Measurements from ENCODE around the gene PAQR9. TPM values are rescaled to one million over a fixed set of nuclear protein-coding genes. Genes with fewer than 3 reads are reported as not detected.

The PAQR9 gene
- total RNA-seq, 1 experiment from 2014 or later, result 0.17 TPM

DNA sequence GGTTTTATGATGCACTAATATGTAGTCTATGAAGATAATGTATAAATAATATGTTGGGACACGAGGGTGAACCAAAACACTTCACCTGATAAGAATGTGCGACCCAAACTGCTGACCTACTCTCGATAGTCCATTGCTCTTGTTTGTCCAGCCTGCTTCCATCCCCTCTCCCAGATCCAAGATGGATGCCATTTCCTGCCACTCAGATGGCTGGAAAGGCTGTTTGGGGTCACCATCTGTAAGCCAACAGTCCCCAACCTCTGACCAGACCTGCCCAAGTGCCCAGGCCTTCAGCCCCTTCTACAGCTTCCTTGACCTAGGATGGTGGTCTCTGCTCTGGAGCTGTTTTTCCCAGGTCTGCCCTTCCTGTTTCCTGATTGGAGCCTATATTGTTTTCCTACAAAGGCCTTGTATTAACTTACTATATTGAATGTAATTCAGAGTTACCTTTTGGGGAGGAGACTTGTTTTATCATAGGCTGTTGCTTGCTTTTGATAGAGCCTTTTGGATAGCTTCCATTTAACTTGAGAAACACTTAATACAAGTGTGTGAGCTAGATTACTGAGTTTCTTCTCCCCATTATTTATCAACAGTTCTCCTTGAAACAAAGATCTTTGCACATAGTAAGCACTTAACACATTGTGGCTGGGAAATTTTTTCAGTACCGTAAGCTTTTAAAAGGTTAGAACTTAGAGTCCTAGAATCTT lies 5.0 kb upstream of the PAQR9 start:
- H2AFZ ChIP-seq (ENCODE audit: low read depth, low read length, poor library complexity, severe bottlenecking), result peak overlapping the region; percentile 81
- H3K4me2 ChIP-seq (ENCODE audit: low read length), result no peak overlapping the region
- no TSS peak for BruUV-seq (replicated peaks)
- H3K4me3 ChIP-seq (replicated peaks in 1 of 2; ENCODE audit: low read depth in 1 of 2, low read length in 2 of 2), result no peak overlapping the region
- H3K27ac ChIP-seq (ENCODE audit: low read depth, low read length), result no peak overlapping the region
- ATAC-seq (no peak), DNase-seq (ENCODE audit: low read depth, low spot score) (no peak)
- POLR2A ChIA-PET, result no interaction called here
- TF ChIP-seq ELF1 (IDR thresholded peaks at IDR 0.05; ENCODE audit: borderline replicate concordance, low read depth), result no peak
- TF ChIP-seq CEBPB (IDR thresholded peaks at IDR 0.05; ENCODE audit: low read depth), result no peak
- TF ChIP-seq SIN3A (IDR thresholded peaks at IDR 0.05; ENCODE audit: low read depth), result no peak
- TF ChIP-seq TCF7L2 (IDR thresholded peaks at IDR 0.05; ENCODE audit: borderline replicate concordance, extremely low read depth, insufficient read depth, insufficient read length), result no peak
- TF ChIP-seq, protein P1, sequence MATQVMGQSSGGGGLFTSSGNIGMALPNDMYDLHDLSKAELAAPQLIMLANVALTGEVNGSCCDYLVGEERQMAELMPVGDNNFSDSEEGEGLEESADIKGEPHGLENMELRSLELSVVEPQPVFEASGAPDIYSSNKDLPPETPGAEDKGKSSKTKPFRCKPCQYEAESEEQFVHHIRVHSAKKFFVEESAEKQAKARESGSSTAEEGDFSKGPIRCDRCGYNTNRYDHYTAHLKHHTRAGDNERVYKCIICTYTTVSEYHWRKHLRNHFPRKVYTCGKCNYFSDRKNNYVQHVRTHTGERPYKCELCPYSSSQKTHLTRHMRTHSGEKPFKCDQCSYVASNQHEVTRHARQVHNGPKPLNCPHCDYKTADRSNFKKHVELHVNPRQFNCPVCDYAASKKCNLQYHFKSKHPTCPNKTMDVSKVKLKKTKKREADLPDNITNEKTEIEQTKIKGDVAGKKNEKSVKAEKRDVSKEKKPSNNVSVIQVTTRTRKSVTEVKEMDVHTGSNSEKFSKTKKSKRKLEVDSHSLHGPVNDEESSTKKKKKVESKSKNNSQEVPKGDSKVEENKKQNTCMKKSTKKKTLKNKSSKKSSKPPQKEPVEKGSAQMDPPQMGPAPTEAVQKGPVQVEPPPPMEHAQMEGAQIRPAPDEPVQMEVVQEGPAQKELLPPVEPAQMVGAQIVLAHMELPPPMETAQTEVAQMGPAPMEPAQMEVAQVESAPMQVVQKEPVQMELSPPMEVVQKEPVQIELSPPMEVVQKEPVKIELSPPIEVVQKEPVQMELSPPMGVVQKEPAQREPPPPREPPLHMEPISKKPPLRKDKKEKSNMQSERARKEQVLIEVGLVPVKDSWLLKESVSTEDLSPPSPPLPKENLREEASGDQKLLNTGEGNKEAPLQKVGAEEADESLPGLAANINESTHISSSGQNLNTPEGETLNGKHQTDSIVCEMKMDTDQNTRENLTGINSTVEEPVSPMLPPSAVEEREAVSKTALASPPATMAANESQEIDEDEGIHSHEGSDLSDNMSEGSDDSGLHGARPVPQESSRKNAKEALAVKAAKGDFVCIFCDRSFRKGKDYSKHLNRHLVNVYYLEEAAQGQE (IDR thresholded peaks at IDR 0.05; ENCODE audit: low read depth), result no peak
- no peak for TF ChIP-seq CBX3 (IDR thresholded peaks at IDR 0.05; ENCODE audit: low read depth)
- TF ChIP-seq, protein P2, sequence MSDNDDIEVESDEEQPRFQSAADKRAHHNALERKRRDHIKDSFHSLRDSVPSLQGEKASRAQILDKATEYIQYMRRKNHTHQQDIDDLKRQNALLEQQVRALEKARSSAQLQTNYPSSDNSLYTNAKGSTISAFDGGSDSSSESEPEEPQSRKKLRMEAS (IDR thresholded peaks at IDR 0.05), result no peak
- no peak for TF ChIP-seq ZBTB33 (IDR thresholded peaks at IDR 0.05; ENCODE audit: extremely low read depth, insufficient replicate concordance, low read length)
- TF ChIP-seq EGR1 (IDR thresholded peaks at IDR 0.05; ENCODE audit: low read depth), result no peak
- no peak for TF ChIP-seq POLR2A (IDR thresholded peaks at IDR 0.05; ENCODE audit: borderline replicate concordance, extremely low read depth, insufficient read depth, insufficient read length)
- TF ChIP-seq SP1 (IDR thresholded peaks at IDR 0.05; ENCODE audit: low read depth), result no peak
- TF ChIP-seq ZNF274 (IDR thresholded peaks at IDR 0.05; ENCODE audit: low read depth, low read length), result no peak
- no peaks in the 10 kb centered on the region for H3K4me1 ChIP-seq (ENCODE audit: control insufficient read depth in 1 of 2, insufficient read depth in 2 of 2, low read length in 2 of 2)
- H4K20me1 ChIP-seq (ENCODE audit: insufficient read depth), result no peaks in the 10 kb centered on the region
- no peak overlapping the region for H3K9ac ChIP-seq (ENCODE audit: low read length)
- H3K27me3 ChIP-seq (ENCODE audit: insufficient read depth, low read length), result no peaks in the 10 kb centered on the region
- CTCF ChIA-PET, result interaction anchor here (0.8 to 1.3 kb wide), 2 partner anchors 19 to 140 kb away, joined by 3 to 5 read pairs; no protein-coding TSS in a partner anchor
- no peaks in the 10 kb centered on the region for H3K79me2 ChIP-seq (ENCODE audit: insufficient read depth, low read length)
- RAD21 ChIA-PET (ENCODE audit: low non-redundant PET in 1 of 2, low total read pairs in 2 of 2, uncharacterized antibody in 2 of 2, unreplicated experiment in 2 of 2), result no interaction called here
- H3K9me3 ChIP-seq (ENCODE audit: control insufficient read depth in 1 of 2, insufficient read depth in 1 of 2, low read depth in 1 of 2, low read length in 2 of 2), result no peaks in the 10 kb centered on the region
- no peaks in the 10 kb centered on the region for H3K36me3 ChIP-seq (ENCODE audit: control insufficient read depth in 1 of 2, insufficient read depth in 2 of 2, low read length in 2 of 2)
- intact Hi-C loops (cut with micrococcal nuclease), result no loop called here
- no peaks in the 10 kb centered on the region for H3K9me2 ChIP-seq (ENCODE audit: insufficient read depth)
